ENCODE data around the gene RPIA.

Gene RPIA

GRCh38 chr2:88651646-88652045, 39.8 kb upstream of the RPIA start:
- H3K4me3 ChIP-seq (ENCODE audit: low read length) = no peak overlapping the region
- no peak overlapping the region for H3K9ac ChIP-seq (ENCODE audit: low read length)
- no peak overlapping the region for H2AFZ ChIP-seq (ENCODE audit: low read length)
- H3K9me3 ChIP-seq (replicated peaks; ENCODE audit: insufficient read depth, low read length) = no peaks in the 10 kb centered on the region
- H3K4me2 ChIP-seq (ENCODE audit: low read depth, low read length) = no peak overlapping the region
- H3K27ac ChIP-seq (ENCODE audit: low read length) = no peak overlapping the region
- no peaks in the 10 kb centered on the region for H3K9me2 ChIP-seq (replicated peaks; ENCODE audit: insufficient read depth, low read length)
- no peak for TF ChIP-seq CTCF (IDR thresholded peaks at IDR 0.05; ENCODE audit: low read length)
- TF ChIP-seq EZH2phosphoT487 (IDR thresholded peaks at IDR 0.05; ENCODE audit: low read length) = no peak
- no peak for TF ChIP-seq EZH2 (optimal IDR thresholded peaks at IDR 0.05; ENCODE audit: low read depth, low read length)
- no peaks in the 10 kb centered on the region for H3F3A ChIP-seq (ENCODE audit: insufficient read depth, low read length)
- DNase-seq = no peak
- H3K79me2 ChIP-seq (ENCODE audit: low read length) = no peaks in the 10 kb centered on the region
- no peaks in the 10 kb centered on the region for H3K36me3 ChIP-seq (replicated peaks; ENCODE audit: insufficient read depth, low read length)
- H3K27me3 ChIP-seq (replicated peaks; ENCODE audit: insufficient read depth, low read length) = no peaks in the 10 kb centered on the region
- H3K4me1 ChIP-seq (ENCODE audit: low read length) = no peaks in the 10 kb centered on the region
- H4K20me1 ChIP-seq (ENCODE audit: insufficient read depth, low read length) = no peaks in the 10 kb centered on the region

GRCh38 chr2:88654714-88655113, 36.8 kb upstream of the RPIA start:
- no peak overlapping the region for H3K9ac ChIP-seq (ENCODE audit: low read length)
- no peak overlapping the region for H2AFZ ChIP-seq (ENCODE audit: low read length)
- no peaks in the 10 kb centered on the region for H3K9me2 ChIP-seq (replicated peaks; ENCODE audit: insufficient read depth, low read length)
- no peaks in the 10 kb centered on the region for H4K20me1 ChIP-seq (ENCODE audit: insufficient read depth, low read length)
- no peaks in the 10 kb centered on the region for H3K27me3 ChIP-seq (replicated peaks; ENCODE audit: insufficient read depth, low read length)
- no peaks in the 10 kb centered on the region for H3K9me3 ChIP-seq (replicated peaks; ENCODE audit: insufficient read depth, low read length)
- no peaks in the 10 kb centered on the region for H3K36me3 ChIP-seq (replicated peaks; ENCODE audit: insufficient read depth, low read length)
- no peak for TF ChIP-seq CTCF (IDR thresholded peaks at IDR 0.05; ENCODE audit: low read length)
- TF ChIP-seq EZH2 (optimal IDR thresholded peaks at IDR 0.05; ENCODE audit: low read depth, low read length) = no peak
- TF ChIP-seq EZH2phosphoT487 (IDR thresholded peaks at IDR 0.05; ENCODE audit: low read length) = no peak
- no peak overlapping the region for H3K4me2 ChIP-seq (ENCODE audit: low read depth, low read length)
- H3K27ac ChIP-seq (ENCODE audit: low read length) = no peak overlapping the region
- H3K79me2 ChIP-seq (ENCODE audit: low read length) = no peaks in the 10 kb centered on the region
- no peaks in the 10 kb centered on the region for H3K4me1 ChIP-seq (ENCODE audit: low read length)
- DNase-seq = no peak
- H3F3A ChIP-seq (ENCODE audit: insufficient read depth, low read length) = no peaks in the 10 kb centered on the region
- no peak overlapping the region for H3K4me3 ChIP-seq (ENCODE audit: low read length)

- TF ChIP-seq EZH2phosphoT487 (IDR thresholded peaks at IDR 0.05; ENCODE audit: low read length) = no peak
- Histone ChIP-seq H3K79me2 (ENCODE audit: low read length) (no peaks in the 10 kb centered on the region), H4K20me1 (ENCODE audit: insufficient read depth, low read length) (no peaks in the 10 kb centered on the region), H3K4me1 (ENCODE audit: low read length) (no peaks in the 10 kb centered on the region), H3K36me3 (replicated peaks; ENCODE audit: insufficient read depth, low read length) (no peaks in the 10 kb centered on the region), H3K9me2 (replicated peaks; ENCODE audit: insufficient read depth, low read length) (no peaks in the 10 kb centered on the region), H3K27ac (ENCODE audit: low read length) (no peak overlapping the region), H3K9ac (ENCODE audit: low read length) (no peak overlapping the region), H2AFZ (ENCODE audit: low read length) (no peak overlapping the region), H3K27me3 (replicated peaks; ENCODE audit: insufficient read depth, low read length) (no peaks in the 10 kb centered on the region), H3K4me3 (ENCODE audit: low read length) (no peak overlapping the region), H3K9me3 (replicated peaks; ENCODE audit: insufficient read depth, low read length) (no peaks in the 10 kb centered on the region), H3F3A (ENCODE audit: insufficient read depth, low read length) (no peaks in the 10 kb centered on the region), H3K4me2 (ENCODE audit: low read depth, low read length) (no peak overlapping the region)
- no peak for DNase-seq
These were observed 34.8 kb upstream of the RPIA start for GRCh38 chr2:88656690-88657089.

- Histone ChIP-seq H3K27ac (ENCODE audit: low read length) (no peak overlapping the region), H3K9me3 (replicated peaks; ENCODE audit: insufficient read depth, low read length) (no peaks in the 10 kb centered on the region), H3K79me2 (ENCODE audit: low read length) (no peaks in the 10 kb centered on the region), H3K4me3 (ENCODE audit: low read length) (no peak overlapping the region), H3K9ac (ENCODE audit: low read length) (no peak overlapping the region), H3K36me3 (replicated peaks; ENCODE audit: insufficient read depth, low read length) (no peaks in the 10 kb centered on the region), H4K20me1 (ENCODE audit: insufficient read depth, low read length) (no peaks in the 10 kb centered on the region), H3K4me2 (ENCODE audit: low read depth, low read length) (no peak overlapping the region), H3F3A (ENCODE audit: insufficient read depth, low read length) (no peaks in the 10 kb centered on the region), H3K4me1 (ENCODE audit: low read length) (no peaks in the 10 kb centered on the region), H3K27me3 (replicated peaks; ENCODE audit: insufficient read depth, low read length) (no peaks in the 10 kb centered on the region), H2AFZ (ENCODE audit: low read length) (no peak overlapping the region), H3K9me2 (replicated peaks; ENCODE audit: insufficient read depth, low read length) (no peaks in the 10 kb centered on the region)
- TF ChIP-seq EZH2 (optimal IDR thresholded peaks at IDR 0.05; ENCODE audit: low read depth, low read length) = no peak
- DNase-seq = no peak
These were observed 34.3 kb upstream of the RPIA start for GRCh38 chr2:88657131-88657530.

Measured in MM.1S (cell line).